ENCODE measurements around the gene HNF4A.

Gene HNF4A

DNA sequence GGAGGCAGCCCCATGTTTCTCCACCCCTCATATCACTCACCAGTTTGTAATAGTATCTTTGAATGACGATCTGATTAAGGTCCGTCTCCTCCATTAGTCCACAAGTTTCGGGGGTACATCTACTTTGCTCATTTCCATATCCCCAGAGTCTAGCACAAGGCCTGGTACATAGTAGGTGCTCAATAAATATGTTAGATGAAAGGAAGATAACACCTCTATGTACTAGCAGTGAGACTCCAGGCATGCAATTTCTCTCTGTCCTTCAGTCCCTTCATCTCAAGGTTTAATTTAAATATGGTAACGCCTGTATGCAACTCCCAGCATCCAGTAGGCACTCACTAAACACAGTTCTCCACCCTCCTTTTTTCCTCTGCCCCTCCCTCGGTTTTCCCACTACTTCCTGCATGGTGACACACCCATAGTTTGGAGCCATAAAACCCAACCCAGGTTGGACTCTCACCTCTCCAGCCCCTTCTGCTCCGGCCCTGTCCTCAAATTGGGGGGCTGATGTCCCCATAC, 461 bp upstream of the HNF4A start:
- Histone ChIP-seq H3K27ac (ENCODE audit: poor library complexity, severe bottlenecking) (no peak overlapping the region), H3K36me3 (ENCODE audit: low read depth) (no peaks in the 10 kb centered on the region), H3K4me3 (ENCODE audit: severe bottlenecking) (no peak overlapping the region), H3K27me3 (ENCODE audit: insufficient read depth, poor library complexity, severe bottlenecking) (peaks cover 8% of the 10 kb centered on the region), H3K4me1 (ENCODE audit: insufficient read depth, poor library complexity, severe bottlenecking) (no peaks in the 10 kb centered on the region), H3K9me3 (ENCODE audit: severe bottlenecking) (no peaks in the 10 kb centered on the region)
- ATAC-seq (ENCODE audit: low read depth) (no peak), DNase-seq (ENCODE audit: low spot score) (no peak)
- TF ChIP-seq, protein P1, sequence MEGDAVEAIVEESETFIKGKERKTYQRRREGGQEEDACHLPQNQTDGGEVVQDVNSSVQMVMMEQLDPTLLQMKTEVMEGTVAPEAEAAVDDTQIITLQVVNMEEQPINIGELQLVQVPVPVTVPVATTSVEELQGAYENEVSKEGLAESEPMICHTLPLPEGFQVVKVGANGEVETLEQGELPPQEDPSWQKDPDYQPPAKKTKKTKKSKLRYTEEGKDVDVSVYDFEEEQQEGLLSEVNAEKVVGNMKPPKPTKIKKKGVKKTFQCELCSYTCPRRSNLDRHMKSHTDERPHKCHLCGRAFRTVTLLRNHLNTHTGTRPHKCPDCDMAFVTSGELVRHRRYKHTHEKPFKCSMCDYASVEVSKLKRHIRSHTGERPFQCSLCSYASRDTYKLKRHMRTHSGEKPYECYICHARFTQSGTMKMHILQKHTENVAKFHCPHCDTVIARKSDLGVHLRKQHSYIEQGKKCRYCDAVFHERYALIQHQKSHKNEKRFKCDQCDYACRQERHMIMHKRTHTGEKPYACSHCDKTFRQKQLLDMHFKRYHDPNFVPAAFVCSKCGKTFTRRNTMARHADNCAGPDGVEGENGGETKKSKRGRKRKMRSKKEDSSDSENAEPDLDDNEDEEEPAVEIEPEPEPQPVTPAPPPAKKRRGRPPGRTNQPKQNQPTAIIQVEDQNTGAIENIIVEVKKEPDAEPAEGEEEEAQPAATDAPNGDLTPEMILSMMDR (IDR thresholded peaks at IDR 0.05; ENCODE audit: poor library complexity, severe bottlenecking), result no peak

DNA sequence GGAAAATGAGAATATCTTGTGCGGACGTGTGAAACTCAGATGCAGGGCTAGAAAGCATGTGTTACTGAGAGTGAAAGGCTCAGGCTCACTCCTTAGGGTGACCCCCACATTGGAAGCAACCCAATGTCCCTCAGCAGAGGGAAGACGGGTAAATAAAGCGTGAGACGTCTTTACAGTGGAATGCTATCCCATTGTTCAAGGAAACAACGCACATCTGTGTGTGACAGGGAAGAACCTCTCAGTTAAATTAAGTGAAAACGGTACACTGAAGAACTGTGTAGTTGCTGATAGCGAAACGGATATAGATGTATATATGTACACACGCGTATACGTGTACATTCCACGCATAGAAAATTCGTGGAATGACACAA, 839 bp downstream of the HNF4A start:
- no peak for DNase-seq (ENCODE audit: low spot score)
- no peak overlapping the region for H3K4me3 ChIP-seq (ENCODE audit: severe bottlenecking)
- peaks cover 8% of the 10 kb centered on the region for H3K27me3 ChIP-seq (ENCODE audit: insufficient read depth, poor library complexity, severe bottlenecking)
- no peaks in the 10 kb centered on the region for H3K9me3 ChIP-seq (ENCODE audit: severe bottlenecking)
- H3K27ac ChIP-seq (ENCODE audit: poor library complexity, severe bottlenecking), result no peak overlapping the region
- ATAC-seq (ENCODE audit: low read depth), result no peak
- H3K4me1 ChIP-seq (ENCODE audit: insufficient read depth, poor library complexity, severe bottlenecking), result no peaks in the 10 kb centered on the region
- no peaks in the 10 kb centered on the region for H3K36me3 ChIP-seq (ENCODE audit: low read depth)
- TF ChIP-seq, protein P1 (IDR thresholded peaks at IDR 0.05; ENCODE audit: poor library complexity, severe bottlenecking), result no peak

DNA sequence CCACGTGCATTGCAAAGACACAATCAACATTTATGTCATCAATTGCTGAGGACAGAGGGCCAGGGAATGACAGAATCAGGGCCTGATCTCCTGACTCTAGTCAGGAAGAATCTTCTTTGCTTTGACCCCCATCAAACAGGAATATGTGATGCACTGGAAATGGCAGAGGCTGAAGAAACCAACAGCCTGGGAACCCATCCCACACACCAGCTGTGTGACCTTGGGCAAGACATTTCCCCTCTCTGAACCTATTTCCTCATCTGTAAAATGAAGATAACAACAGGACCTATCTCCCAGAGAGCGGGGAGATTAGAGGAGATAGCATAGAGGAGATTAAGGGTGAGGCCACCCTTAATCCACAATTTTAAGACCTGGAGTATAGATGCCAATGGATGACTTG, 1.5 kb downstream of the HNF4A start:
- TF ChIP-seq, protein P1 (IDR thresholded peaks at IDR 0.05; ENCODE audit: poor library complexity, severe bottlenecking), result no peak
- no peak overlapping the region for H3K27ac ChIP-seq (ENCODE audit: poor library complexity, severe bottlenecking)
- ATAC-seq (ENCODE audit: low read depth), result no peak

DNA sequence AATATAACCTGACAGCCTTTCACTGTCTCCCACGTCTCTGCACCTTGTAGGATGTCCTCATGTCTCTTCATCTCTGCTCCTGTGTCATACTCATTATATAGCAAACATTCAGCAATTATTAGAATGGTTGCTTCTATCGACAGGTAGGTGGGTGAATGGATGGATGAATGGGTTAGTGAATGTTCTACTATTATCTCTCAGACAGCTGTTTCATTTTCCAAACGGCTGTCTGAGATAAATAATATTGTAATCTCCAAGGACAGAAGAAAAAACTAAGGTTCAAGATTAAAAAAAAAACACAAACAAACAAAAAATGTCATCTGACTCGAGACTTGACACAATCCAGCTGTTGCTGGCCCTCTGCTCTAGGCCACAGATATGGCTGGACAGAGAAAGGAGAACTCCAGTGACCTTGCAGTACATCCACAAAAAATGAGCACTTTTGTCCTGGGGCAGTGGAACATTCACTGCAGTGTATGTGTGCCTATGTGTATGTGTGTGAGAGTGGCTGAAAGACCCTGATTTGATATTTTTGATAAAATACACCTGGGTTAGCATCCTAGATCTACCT, 2.1 kb downstream of the HNF4A start:
- no peak for DNase-seq (ENCODE audit: low spot score)
- Histone ChIP-seq H3K4me1 (ENCODE audit: insufficient read depth, poor library complexity, severe bottlenecking) (no peaks in the 10 kb centered on the region), H3K9me3 (ENCODE audit: severe bottlenecking) (no peaks in the 10 kb centered on the region)

More for the DNA sequence above, 1.5 kb downstream of the HNF4A start:
- Histone ChIP-seq H3K9me3 (ENCODE audit: severe bottlenecking) (no peaks in the 10 kb centered on the region), H3K36me3 (ENCODE audit: low read depth) (no peaks in the 10 kb centered on the region), H3K4me1 (ENCODE audit: insufficient read depth, poor library complexity, severe bottlenecking) (no peaks in the 10 kb centered on the region), H3K4me3 (ENCODE audit: severe bottlenecking) (no peak overlapping the region), H3K27me3 (ENCODE audit: insufficient read depth, poor library complexity, severe bottlenecking) (peaks cover 8% of the 10 kb centered on the region)
- DNase-seq (ENCODE audit: low spot score), result no peak

DNA sequence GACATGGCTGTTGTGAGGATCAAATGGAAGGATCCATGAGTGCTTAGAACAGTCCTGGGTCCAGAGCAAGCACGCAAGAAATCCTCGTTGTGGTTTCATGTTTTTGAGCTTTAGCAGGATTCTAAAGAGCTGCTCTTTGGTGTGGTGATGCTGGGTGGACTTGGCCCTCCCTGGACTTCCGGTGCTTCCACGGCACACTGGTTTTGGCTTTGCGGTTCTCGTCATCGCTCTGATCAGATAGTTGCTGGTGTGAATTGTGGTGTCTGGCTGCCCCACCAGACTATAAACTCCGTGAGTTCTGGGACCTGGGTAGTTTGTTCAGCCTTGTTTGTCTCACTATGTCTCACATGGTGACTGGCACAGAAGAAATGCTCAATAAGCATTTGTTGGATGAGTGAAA, 3.3 kb downstream of the HNF4A start:
- TF ChIP-seq, protein P1 (IDR thresholded peaks at IDR 0.05; ENCODE audit: poor library complexity, severe bottlenecking), result no peak
- peaks cover 8% of the 10 kb centered on the region for H3K27me3 ChIP-seq (ENCODE audit: insufficient read depth, poor library complexity, severe bottlenecking)
- ATAC-seq (ENCODE audit: low read depth), result no peak

More for the DNA sequence above, 2.1 kb downstream of the HNF4A start:
- Histone ChIP-seq H3K27ac (ENCODE audit: poor library complexity, severe bottlenecking) (no peak overlapping the region), H3K4me3 (ENCODE audit: severe bottlenecking) (no peak overlapping the region), H3K27me3 (ENCODE audit: insufficient read depth, poor library complexity, severe bottlenecking) (peaks cover 8% of the 10 kb centered on the region), H3K36me3 (ENCODE audit: low read depth) (no peaks in the 10 kb centered on the region)
- TF ChIP-seq, protein P1 (IDR thresholded peaks at IDR 0.05; ENCODE audit: poor library complexity, severe bottlenecking), result no peak
- no peak for ATAC-seq (ENCODE audit: low read depth)

More for the DNA sequence above, 3.3 kb downstream of the HNF4A start:
- Histone ChIP-seq H3K4me3 (ENCODE audit: severe bottlenecking) (no peak overlapping the region), H3K9me3 (ENCODE audit: severe bottlenecking) (no peaks in the 10 kb centered on the region), H3K36me3 (ENCODE audit: low read depth) (no peaks in the 10 kb centered on the region), H3K4me1 (ENCODE audit: insufficient read depth, poor library complexity, severe bottlenecking) (no peaks in the 10 kb centered on the region), H3K27ac (ENCODE audit: poor library complexity, severe bottlenecking) (no peak overlapping the region)
- DNase-seq (ENCODE audit: low spot score), result no peak
